ENCODE results near the gene EI24. TPM values are rescaled to one million over a fixed set of nuclear protein-coding genes. Genes with fewer than 3 reads are reported as not detected.

The EI24 gene
- total RNA-seq, 1 donor from 2014 or later: 63.3 TPM

- no peak for DNase-seq
- Mint-ChIP-seq H3K27ac (ENCODE audit: unreplicated experiment) (no peak overlapping the region), H3K4me3 (ENCODE audit: unreplicated experiment) (no peak overlapping the region), H3K4me1 (ENCODE audit: low read depth, unreplicated experiment) (no peaks in the 10 kb centered on the region), H3K36me3 (ENCODE audit: unreplicated experiment) (no peaks in the 10 kb centered on the region), H3K27me3 (ENCODE audit: unreplicated experiment) (no peaks in the 10 kb centered on the region), H3K9me3 (ENCODE audit: unreplicated experiment) (no peaks in the 10 kb centered on the region)
- TF ChIP-seq, protein P1, sequence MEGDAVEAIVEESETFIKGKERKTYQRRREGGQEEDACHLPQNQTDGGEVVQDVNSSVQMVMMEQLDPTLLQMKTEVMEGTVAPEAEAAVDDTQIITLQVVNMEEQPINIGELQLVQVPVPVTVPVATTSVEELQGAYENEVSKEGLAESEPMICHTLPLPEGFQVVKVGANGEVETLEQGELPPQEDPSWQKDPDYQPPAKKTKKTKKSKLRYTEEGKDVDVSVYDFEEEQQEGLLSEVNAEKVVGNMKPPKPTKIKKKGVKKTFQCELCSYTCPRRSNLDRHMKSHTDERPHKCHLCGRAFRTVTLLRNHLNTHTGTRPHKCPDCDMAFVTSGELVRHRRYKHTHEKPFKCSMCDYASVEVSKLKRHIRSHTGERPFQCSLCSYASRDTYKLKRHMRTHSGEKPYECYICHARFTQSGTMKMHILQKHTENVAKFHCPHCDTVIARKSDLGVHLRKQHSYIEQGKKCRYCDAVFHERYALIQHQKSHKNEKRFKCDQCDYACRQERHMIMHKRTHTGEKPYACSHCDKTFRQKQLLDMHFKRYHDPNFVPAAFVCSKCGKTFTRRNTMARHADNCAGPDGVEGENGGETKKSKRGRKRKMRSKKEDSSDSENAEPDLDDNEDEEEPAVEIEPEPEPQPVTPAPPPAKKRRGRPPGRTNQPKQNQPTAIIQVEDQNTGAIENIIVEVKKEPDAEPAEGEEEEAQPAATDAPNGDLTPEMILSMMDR (IDR thresholded peaks at IDR 0.05; ENCODE audit: partially characterized antibody, unreplicated experiment): no peak
These were observed 6.8 kb upstream of the EI24 start for GRCh38 chr11:125562430-125562829.

DNA sequence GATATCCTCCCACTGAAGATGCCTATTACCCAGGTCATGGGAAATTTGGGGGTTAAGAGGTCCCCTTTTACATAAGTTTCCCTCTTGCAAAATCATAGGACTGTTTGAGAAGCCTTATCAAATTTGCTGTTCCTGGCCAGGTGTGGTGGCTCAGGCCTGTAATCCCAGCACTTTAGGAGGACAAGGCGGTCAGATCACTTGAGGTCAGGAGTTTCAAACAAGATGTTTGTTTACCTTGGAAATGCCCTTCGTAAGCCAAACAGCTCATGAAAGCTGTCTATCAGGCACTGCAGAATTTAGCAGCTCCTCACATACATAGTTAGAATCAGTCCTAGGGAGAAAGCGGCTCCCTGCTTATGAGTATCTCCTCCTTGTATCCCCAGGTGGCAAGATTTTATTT is 4.9 kb upstream of the EI24 start:
- H3K36me3 Mint-ChIP-seq (ENCODE audit: unreplicated experiment): no peaks in the 10 kb centered on the region
- H3K27ac Mint-ChIP-seq (ENCODE audit: unreplicated experiment): no peak overlapping the region
- H3K4me3 Mint-ChIP-seq (ENCODE audit: unreplicated experiment): no peak overlapping the region
- TF ChIP-seq, protein P1 (IDR thresholded peaks at IDR 0.05; ENCODE audit: partially characterized antibody, unreplicated experiment): no peak
- H3K9me3 Mint-ChIP-seq (ENCODE audit: unreplicated experiment): no peaks in the 10 kb centered on the region
- DNase-seq: no peak
- peaks cover 2% of the 10 kb centered on the region for H3K27me3 Mint-ChIP-seq (ENCODE audit: unreplicated experiment)
- no peaks in the 10 kb centered on the region for H3K4me1 Mint-ChIP-seq (ENCODE audit: low read depth, unreplicated experiment)

DNA sequence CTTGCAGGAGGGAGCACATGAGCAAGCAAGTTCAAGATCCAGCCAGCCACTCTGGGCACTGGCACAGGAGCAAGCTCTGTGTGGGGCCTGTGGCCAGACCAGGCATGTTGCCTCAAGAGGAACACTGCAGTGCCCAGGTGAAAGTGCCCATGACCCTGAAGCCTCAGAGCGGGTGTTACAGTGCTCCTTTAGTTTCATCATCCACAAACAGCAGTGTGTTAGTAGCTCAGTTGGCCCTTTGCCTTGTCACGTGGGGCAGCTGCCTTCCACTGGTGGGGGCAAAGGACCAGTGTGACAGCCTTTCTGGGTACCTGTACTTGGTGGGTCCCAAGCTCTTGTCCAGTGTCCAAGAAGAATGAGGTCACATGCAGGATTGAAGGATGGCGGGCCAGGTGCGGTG is 3.0 kb upstream of the EI24 start:
- Mint-ChIP-seq H3K36me3 (ENCODE audit: unreplicated experiment) (no peaks in the 10 kb centered on the region), H3K4me3 (ENCODE audit: unreplicated experiment) (no peak overlapping the region), H3K27ac (ENCODE audit: unreplicated experiment) (no peak overlapping the region), H3K27me3 (ENCODE audit: unreplicated experiment) (peaks cover 2% of the 10 kb centered on the region), H3K9me3 (ENCODE audit: unreplicated experiment) (no peaks in the 10 kb centered on the region), H3K4me1 (ENCODE audit: low read depth, unreplicated experiment) (peaks cover 2% of the 10 kb centered on the region)
- TF ChIP-seq, protein P1 (IDR thresholded peaks at IDR 0.05; ENCODE audit: partially characterized antibody, unreplicated experiment): no peak
- DNase-seq: no peak

DNA sequence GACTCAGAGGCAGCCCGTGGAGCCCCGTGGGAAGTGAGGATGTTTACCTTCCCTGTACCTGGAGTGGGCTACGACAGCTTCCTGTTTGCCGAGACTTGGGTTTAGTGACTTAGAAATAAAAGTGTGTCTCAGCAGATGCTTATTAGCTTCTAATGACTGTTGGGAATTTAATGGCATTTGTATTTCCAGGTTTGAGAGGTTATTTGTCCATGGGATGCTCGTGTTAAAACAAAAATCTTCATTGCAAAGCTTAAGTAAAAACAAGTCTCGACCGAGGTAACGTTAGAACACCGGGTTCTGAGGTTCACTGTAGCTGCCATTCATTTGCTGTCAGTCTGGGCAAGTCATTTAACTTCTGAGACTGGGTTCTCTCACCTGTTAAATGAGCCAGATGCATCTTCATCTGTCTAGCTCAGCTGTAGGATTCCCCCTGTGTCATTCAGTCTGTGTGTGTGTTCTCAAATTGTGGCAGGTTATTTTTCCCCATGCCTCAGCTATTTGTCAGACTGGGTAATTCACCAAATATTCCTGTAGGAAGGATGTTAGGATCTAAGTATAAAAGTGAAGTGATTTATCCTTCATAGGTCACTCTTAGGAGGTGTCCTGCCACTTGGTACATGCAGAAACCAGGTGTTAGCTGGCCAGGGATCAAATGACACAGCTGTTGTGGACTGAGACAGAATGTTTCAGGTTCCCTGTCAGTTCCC is 791 bp downstream of the EI24 start:
- H3K9me3 Mint-ChIP-seq (ENCODE audit: unreplicated experiment): no peaks in the 10 kb centered on the region
- peak overlapping the region; percentile 92 for H3K4me3 Mint-ChIP-seq (ENCODE audit: unreplicated experiment)
- TF ChIP-seq, protein P1 (IDR thresholded peaks at IDR 0.05; ENCODE audit: partially characterized antibody, unreplicated experiment): no peak
- peak overlapping the region; percentile 8 for H3K27ac Mint-ChIP-seq (ENCODE audit: unreplicated experiment)
- H3K27me3 Mint-ChIP-seq (ENCODE audit: unreplicated experiment): peaks cover 2% of the 10 kb centered on the region
- no peaks in the 10 kb centered on the region for H3K36me3 Mint-ChIP-seq (ENCODE audit: unreplicated experiment)
- peaks cover 2% of the 10 kb centered on the region for H3K4me1 Mint-ChIP-seq (ENCODE audit: low read depth, unreplicated experiment)
- DNase-seq: no peak

GRCh38 chr11:125570952-125571351 is 1.7 kb downstream of the EI24 start:
- no peak overlapping the region for H3K27ac Mint-ChIP-seq (ENCODE audit: unreplicated experiment)
- no peaks in the 10 kb centered on the region for H3K36me3 Mint-ChIP-seq (ENCODE audit: unreplicated experiment)
- H3K27me3 Mint-ChIP-seq (ENCODE audit: unreplicated experiment): peaks cover 2% of the 10 kb centered on the region
- TF ChIP-seq, protein P1 (IDR thresholded peaks at IDR 0.05; ENCODE audit: partially characterized antibody, unreplicated experiment): no peak
- H3K9me3 Mint-ChIP-seq (ENCODE audit: unreplicated experiment): no peaks in the 10 kb centered on the region
- no peak for DNase-seq
- peaks cover 2% of the 10 kb centered on the region for H3K4me1 Mint-ChIP-seq (ENCODE audit: low read depth, unreplicated experiment)
- peak overlapping the region; percentile 42 for H3K4me3 Mint-ChIP-seq (ENCODE audit: unreplicated experiment)
